ENCODE data around the gene AMZ1.
"Not testable (repeated sequence)": the region's sequence is repeated elsewhere in the genome, so short reads cannot be mapped to it uniquely, and the experiment has no call there.

Gene AMZ1

DNA sequence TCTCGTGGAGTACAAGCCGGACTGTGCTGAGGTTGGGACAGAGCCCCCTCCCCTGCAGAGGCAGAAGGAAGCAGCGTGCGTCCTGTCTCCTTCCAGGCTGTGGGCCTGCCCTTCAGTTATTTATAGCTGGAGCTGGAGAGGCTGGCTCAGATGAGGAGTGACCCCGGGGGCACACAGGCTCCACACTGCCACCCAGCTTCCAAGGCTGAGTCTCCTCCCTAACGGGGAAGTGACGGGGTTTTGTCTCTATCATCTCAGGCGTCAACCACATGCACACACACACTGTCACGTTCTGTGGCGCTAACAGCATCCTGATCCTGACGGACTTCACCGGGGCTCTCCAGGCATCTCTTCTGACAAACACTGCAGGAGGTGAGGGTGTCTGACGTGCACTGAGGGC, 25.4 kb downstream of the AMZ1 start:
- no peak for DNase-seq (ENCODE audit: low read depth)

GRCh38 chr7:2713978-2714377, 26.0 kb downstream of the AMZ1 start:
- no peak for DNase-seq (ENCODE audit: low read depth)

DNA sequence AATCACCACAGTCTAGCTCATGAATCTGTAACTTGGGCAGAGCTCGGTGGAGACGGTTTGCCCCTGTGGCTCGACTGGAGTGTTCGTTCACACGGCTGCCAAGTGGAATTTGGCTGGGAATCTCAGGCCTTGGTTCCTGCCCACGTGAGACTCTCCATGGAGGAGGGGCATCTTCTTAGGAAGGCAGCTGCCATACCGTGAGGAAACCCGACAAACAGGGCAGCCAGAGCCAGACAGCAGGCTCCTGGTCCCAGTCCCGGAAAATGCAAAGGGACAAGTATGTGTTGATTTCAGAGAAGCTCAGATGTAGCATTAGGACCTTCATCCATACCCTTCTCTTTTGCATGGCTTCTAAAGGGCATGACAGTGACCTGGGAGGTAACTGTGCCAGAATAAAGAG, 26.6 kb downstream of the AMZ1 start:
- no peak for DNase-seq (ENCODE audit: low read depth)

- peak; percentile 38 for DNase-seq (ENCODE audit: low read depth)
These were observed 27.6 kb downstream of the AMZ1 start for GRCh38 chr7:2715341-2716231.

- DNase-seq (ENCODE audit: low read depth) = no peak
These were observed 28.5 kb downstream of the AMZ1 start for GRCh38 chr7:2716488-2716887.

- no peak for DNase-seq (ENCODE audit: low read depth)
These were observed 28.9 kb downstream of the AMZ1 start for GRCh38 chr7:2716906-2717292.

- DNase-seq (ENCODE audit: low read depth) = no peak
These were observed 29.6 kb downstream of the AMZ1 start for GRCh38 chr7:2717293-2718261.

GRCh38 chr7:2718296-2718965, 30.4 kb downstream of the AMZ1 start:
- no peak for DNase-seq (ENCODE audit: low read depth)

DNA sequence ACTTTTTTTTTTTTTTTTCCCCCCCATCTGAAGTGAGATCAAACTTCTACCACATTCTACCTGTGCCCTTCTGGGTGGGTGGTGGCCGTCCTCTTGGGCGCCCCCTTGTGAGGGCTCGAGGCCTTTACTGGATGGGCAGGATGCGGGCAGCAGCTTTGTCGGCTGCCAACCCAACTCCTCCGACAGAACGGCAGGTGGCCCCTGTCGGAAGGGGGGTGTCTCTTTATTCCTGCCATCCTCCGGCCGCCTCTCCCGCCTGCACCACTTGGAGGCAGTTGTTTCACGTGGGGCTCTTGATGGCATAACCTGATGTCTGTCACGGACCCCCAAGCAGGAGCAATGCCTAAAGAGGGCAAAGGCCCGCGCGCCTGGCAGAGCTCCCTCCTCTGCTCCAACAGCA, 31.0 kb downstream of the AMZ1 start:
- DNase-seq (ENCODE audit: low read depth) = peak; percentile 56

DNA sequence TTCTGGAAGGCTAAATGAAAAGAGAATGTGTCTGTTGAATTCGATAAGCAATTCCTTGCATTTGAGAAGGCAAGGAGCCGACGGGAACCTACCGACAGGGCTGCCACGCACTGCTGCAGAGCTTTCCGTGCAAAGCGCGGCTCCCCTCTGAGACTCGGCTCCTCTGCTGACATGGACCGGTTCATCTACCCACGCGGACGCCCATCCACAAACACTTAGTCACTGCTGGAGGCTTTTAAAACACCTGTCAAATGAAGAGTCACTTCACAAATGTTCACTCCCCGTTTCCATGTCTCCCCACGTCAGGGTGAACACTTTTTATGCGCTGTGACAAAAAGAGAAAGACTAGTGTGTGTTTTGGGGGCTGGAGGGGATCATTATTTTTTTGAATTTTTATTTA, 32.0 kb downstream of the AMZ1 start:
- DNase-seq (ENCODE audit: low read depth) = peak; percentile 21

DNA sequence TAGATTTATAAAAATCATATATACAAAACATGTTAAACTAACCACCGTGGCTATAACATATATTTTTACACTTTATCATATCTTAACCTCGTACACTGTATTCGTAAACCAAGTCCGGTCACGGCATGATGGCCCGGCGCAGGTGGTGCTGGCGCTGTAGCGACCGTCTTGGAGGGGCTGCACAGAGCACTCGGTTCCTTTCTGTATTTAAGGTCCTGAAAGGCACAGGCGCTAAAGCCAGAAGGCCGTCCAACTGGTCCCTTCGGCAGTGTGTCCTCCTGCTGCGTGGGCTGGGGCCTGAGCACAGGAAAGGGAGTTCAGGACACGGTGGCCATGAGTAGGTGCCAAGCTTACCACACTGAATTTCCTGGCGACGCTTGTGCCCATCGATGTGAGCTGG, 33.8 kb downstream of the AMZ1 start:
- DNase-seq (ENCODE audit: low read depth) = no peak

DNA sequence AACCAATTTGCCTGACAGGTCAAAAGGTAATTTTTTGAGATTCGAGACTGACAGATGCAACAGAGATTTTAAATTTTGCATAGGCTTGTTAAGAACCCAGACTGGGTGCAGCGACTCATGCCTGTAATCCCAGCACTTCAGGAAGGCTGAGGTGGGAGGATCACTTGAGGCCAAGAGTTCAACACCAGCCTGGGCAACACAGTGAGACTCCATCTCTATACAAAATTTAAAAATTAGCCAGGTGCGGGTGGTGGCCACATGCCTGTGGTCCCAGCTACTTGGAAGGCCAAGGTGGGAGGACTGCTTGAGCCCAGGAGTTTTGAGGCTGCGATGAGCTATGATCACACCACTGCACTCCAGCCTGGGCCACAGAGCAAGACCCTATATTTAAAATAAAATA, 34.6 kb downstream of the AMZ1 start:
- no peak for DNase-seq (ENCODE audit: low read depth)

DNA sequence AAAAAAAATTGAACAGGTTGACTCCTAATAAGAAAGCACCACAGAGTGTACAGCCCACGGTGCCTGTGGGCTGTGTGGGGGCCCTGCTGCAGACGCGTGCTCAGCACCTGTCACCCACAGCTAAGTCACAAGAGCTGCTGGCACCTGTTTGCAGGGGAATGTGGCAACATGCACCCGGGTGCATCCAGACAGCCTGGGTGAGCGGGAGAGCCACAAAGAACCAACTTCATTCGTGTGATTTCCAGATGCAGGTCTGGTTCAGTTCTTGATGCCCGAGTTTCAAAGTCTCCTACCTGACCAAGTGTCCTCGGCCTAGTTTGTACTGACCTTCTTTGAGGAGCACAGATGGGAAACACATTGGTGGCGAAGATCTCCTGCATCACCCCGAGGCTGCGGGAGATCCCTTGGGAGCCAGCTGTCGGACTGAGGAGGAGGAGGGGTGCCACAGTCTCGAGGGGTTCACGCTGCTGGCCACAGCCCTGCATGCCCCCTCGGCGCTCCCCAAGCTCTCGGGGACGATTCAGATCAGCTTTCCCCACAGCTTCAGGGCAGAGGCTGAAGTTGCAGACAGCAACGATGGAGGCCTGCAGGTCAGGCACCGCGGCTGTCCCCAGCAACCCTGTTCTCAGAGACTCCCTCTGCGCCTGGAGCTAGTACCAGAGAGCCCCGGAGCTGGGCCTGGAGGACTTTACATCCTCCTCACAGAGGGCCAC, 35.3 kb downstream of the AMZ1 start:
- DNase-seq (ENCODE audit: low read depth) = no peak

DNA sequence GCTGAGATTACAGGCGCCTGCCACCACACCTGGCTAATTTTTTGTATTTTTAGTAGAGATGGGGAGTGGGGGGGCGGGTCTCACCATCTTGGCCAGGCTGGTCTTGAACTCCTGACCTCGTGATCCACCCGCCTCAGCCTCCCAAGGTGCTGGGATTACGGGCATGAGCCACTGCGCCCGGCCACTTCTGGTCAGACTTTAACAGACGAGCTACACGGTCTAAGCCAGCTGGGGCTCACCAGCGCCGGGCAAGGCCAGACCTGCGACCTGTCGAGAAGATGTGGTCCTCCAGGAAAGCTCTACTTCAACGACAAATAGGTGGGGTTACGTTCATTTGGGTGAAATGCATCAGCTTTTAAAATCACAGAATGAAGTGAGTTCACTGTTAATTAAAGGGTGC, 36.0 kb downstream of the AMZ1 start:
- not testable (repeated sequence) for DNase-seq (ENCODE audit: low read depth)

DNA sequence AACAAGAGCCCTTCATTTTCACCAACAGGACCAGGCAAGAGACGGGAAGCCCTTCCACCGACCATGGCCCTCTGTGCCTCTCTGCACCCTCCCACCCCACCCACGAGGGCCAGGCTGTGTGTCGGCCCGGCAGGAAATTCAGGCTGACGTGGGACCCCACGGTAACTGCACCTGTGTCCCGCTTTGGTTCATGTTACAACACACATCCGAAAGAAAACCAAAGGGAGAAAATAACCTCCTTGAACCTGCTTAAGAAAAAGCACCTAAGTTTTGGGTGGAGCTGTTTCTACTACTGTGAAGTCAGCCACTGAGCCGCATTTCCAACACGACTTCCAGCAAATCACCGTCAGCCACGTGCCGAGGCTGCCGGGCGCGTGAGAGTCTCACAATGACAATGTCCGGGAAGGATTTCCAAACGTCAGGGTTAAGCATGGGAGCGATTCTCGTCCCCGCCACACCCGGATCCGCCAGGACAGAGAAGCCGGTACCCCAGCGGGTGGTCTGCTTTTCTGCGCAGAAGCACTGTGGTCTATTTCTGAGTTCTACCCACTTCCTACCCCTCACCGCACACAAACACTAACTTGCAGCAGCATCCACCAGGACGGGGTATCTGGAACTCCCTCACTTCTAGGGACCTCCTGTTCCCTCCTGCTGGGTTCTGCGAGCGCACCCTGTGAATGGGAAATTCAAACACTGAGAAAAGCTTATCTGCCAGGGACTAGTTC, 36.6 kb downstream of the AMZ1 start:
- no peak for DNase-seq (ENCODE audit: low read depth)

DNA sequence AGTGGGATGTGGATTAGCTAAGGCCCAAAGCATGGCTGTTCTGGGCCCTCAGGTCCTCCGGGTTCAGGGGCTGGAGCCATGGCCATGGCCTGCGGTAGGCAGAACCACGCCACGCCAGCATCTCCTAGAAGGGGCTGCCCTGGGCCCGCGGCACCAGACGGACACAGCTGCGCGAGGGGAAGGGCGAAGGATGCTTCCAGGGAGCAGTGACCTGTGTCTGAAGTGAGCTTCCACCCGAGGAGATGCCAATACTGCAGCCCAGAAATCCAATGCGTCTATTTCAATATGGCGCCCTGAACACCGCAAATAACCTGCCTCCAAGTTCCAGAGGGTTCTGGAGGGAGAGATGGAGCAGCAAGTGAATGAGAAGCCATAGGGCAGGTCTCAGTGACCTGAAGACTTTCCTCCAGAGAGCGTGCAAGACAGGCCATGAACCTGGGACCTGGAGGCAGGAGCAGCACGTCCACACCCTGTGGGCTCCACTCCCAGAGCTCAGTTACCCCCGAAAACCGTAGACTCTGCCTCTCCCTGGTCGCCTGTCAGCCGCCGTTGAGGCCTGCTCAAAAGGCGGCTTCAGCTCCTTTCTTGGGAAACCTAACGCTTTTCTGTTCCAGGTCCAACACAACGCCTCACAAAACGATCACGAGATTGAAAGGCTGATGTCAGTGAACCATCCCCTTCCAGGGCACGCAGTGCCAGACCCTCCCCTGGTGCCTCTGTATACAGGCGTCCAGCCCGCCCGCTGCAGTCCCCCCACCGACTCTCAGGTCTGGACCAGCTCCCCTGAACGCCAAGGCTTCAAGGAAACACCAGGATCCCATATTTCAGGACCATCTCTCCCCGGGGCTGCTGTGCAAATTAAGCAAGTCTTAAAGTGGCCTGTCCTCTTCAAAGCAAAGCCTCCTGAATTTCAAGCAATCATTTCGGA, 37.4 kb downstream of the AMZ1 start:
- DNase-seq (ENCODE audit: low read depth) = no peak

DNA sequence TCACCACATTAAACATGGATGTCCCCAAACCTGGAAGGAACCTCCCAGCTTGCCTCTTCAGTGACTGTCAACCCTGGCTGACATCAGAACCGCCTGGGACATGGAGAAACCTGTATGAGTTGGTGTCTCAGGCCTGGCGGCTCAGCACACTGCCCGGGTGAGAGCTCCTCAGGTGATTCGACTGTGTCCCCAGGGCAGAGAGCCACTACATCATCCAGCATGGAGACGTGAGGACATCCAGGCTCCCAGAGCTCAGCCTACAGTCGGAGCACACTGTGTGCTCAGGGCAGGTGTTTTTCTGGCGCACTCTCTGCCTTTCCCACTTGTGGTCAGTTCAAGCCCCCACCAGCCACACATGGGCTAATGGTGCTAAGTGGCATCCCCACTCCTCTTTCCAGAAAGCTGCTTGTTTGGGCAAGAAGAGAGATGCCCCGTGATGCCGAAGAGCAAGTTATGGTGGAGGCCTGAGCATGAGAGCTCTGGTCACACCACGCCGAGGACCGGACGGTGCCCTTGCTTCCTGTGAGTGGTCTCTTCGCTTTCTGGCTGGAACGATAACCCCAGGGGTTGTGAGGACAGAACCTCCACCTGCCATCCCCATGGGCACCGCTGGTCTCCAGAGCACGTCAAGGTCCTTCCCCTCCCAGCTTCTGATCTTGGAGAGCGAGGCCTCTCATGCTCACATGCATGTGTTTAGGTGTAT, 38.5 kb downstream of the AMZ1 start:
- DNase-seq (ENCODE audit: low read depth) = no peak

DNA sequence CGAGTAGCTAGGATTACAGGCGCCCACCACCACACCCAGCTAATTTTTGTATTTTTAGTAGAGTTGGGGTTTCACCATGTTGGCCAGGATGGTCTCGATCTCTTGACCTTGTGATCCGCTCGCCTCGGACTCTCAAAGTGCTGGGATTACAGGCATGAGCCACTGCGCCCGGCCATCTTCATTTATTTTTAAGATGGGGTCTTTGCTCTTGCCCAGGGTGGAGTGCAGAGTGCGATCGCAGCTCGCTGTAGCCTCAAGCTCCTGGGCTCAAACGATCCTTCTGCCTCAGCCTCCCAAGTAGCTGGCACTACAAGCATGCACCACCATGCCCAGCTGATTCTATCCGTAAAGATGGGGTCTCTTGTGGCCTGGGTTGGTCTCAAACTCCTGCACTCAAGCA, 39.2 kb downstream of the AMZ1 start:
- not testable (repeated sequence) for DNase-seq (ENCODE audit: low read depth)

DNA sequence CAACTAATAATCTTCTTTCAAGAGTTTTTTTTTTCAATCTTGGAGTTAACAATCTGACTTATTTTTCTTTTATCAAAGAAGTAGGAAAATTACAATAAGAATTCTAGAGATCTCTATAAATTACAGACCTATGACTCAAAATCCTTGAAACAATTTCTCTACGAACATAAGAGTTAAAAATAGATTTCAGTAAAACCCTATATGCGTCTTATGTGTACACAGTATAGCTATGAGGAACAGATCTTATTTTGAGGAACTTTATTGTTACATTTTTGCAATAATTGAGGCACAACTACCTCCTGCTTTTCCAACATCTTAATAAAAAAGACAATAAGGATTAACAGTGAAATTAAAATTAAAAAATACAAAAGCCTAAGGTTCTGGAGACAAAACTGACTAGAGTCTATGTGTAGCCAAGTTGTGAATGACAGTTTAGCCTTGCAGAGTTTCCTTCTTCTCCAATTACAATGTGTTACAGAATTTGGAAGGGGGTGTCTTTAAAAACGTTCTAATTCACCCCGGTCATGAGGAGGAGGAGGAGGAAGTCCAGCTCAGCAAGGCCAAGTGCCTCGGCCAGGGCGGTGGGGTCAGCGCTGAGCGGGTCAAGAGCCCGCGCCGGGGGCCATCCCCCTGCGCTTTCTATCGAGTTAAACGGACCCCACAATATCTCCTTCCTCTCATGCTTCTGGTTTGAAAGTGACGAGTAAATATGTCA, 40.5 kb downstream of the AMZ1 start:
- DNase-seq (ENCODE audit: low read depth) = no peak
